ENCODE results near the gene PHKA1. TPM values are rescaled to one million over a fixed set of nuclear protein-coding genes. Genes with fewer than 3 reads are reported as not detected.

Gene PHKA1
- polyA plus RNA-seq, 1 experiment, result 1.5 TPM

DNA sequence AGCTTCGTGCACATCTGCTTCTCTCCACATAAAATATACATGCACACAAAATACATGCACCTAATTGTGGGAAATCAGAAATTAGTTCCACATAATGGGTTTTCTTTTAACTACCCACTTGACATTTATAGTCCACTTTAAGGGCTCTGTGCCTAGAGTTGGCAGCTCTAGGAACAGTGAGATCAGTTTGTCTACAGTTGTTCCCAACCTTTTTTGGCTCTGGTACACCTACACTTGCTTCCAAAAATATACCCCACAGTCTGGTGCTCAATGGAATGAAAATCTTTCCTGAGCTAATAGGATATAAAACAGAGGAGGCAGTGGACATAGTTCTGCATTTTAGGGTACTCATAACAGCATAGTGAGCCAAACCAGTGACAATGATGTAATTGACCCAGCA is 177.6 kb downstream of the PHKA1 start:
- no peak for DNase-seq (ENCODE audit: low read depth)
- ChIA-PET POLR2A (no interaction called here), CTCF (interaction anchor here (1.1 kb wide), 1 partner anchor 291 kb away, joined by 6 read pairs; no protein-coding TSS in a partner anchor)
- Histone ChIP-seq H3K27me3 (ENCODE audit: control insufficient read depth, insufficient read depth, low read length) (no peaks in the 10 kb centered on the region), H3K4me3 (ENCODE audit: low read depth, low read length) (no peak overlapping the region), H3K36me3 (ENCODE audit: control insufficient read depth, insufficient read depth, low read length) (no peaks in the 10 kb centered on the region)
- TF ChIP-seq, protein P1, sequence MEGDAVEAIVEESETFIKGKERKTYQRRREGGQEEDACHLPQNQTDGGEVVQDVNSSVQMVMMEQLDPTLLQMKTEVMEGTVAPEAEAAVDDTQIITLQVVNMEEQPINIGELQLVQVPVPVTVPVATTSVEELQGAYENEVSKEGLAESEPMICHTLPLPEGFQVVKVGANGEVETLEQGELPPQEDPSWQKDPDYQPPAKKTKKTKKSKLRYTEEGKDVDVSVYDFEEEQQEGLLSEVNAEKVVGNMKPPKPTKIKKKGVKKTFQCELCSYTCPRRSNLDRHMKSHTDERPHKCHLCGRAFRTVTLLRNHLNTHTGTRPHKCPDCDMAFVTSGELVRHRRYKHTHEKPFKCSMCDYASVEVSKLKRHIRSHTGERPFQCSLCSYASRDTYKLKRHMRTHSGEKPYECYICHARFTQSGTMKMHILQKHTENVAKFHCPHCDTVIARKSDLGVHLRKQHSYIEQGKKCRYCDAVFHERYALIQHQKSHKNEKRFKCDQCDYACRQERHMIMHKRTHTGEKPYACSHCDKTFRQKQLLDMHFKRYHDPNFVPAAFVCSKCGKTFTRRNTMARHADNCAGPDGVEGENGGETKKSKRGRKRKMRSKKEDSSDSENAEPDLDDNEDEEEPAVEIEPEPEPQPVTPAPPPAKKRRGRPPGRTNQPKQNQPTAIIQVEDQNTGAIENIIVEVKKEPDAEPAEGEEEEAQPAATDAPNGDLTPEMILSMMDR (IDR thresholded peaks at IDR 0.05; ENCODE audit: insufficient read depth, low read depth, low read length), result no peak

DNA sequence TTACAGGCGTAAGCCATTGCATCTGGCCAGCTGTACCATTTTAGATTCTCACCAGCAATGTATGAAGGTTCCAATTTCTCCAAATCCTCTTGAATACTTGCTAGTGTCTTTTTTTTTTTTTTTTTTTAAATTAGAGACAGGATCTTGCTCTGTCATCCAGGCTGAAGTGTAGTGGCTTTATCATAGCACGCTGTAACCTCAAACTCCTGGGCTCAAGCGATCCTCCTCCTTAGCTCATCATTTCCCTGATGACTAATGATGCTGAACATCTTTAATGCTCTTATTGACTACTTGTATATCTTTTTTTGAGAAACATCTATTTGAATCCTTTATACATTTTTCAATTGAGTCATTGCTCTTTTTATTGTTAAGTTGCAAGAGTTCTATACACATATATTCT is 181.7 kb downstream of the PHKA1 start:
- Histone ChIP-seq H3K4me3 (ENCODE audit: low read depth, low read length) (no peak overlapping the region), H3K27me3 (ENCODE audit: control insufficient read depth, insufficient read depth, low read length) (no peaks in the 10 kb centered on the region), H3K36me3 (ENCODE audit: control insufficient read depth, insufficient read depth, low read length) (no peaks in the 10 kb centered on the region)
- ChIA-PET POLR2A (no interaction called here), CTCF (no interaction called here)
- no peak for DNase-seq (ENCODE audit: low read depth)
- TF ChIP-seq, protein P1 (IDR thresholded peaks at IDR 0.05; ENCODE audit: insufficient read depth, low read depth, low read length), result no peak

Small RNAs within 50 kb of the gene (small RNA-seq; reads per million reads assigned to genes)
- not detected for gene BX295541.1 (ENCODE audit: insufficient read length, low read depth, low replicate concordance)
- gene RF00012 (ENCODE audit: insufficient read length, low read depth, low replicate concordance), result not detected
- gene RNU1-112P (ENCODE audit: insufficient read length, low read depth, low replicate concordance), result not detected

Other genes starting within 250 kb of the PHKA1 start
- 14.9 and 20.6 TPM in 2 replicates for gene HDAC8, start 141.5 kb downstream of the PHKA1 start, polyA plus RNA-seq (2011; rRNA removed)
- not detected in 2 replicates for gene DMRTC1B, start 62.6 kb upstream of the PHKA1 start, polyA plus RNA-seq (2011; rRNA removed)
- gene FAM236B, start 68.4 kb upstream of the PHKA1 start, polyA plus RNA-seq (2011; rRNA removed), result not detected in 2 replicates
- gene FAM236D, start 93.9 kb upstream of the PHKA1 start, polyA plus RNA-seq (2011; rRNA removed), result not detected in 2 replicates
- not detected in 2 replicates for gene FAM236C, start 198.3 kb upstream of the PHKA1 start, polyA plus RNA-seq (2011; rRNA removed)
- not detected in 2 replicates for gene FAM236A, start 223.9 kb upstream of the PHKA1 start, polyA plus RNA-seq (2011; rRNA removed)
- not detected in 2 replicates for gene DMRTC1, start 229.5 kb upstream of the PHKA1 start, polyA plus RNA-seq (2011; rRNA removed)

All from BJ (cell line).